ENCODE data around the gene SORBS2. TPM values are rescaled to one million over a fixed set of nuclear protein-coding genes. Genes with fewer than 3 reads are reported as not detected.

SORBS2 gene
- total RNA-seq, 1 experiment from 2014 or later = 9.7 TPM

- no peak overlapping the region for H2BK5ac ChIP-seq (ENCODE audit: insufficient read length, low read length)
- Mint-ChIP-seq H3K27ac (no peak overlapping the region), H3K36me3 (ENCODE audit: insufficient read depth in 1 of 3, low read depth in 3 of 3) (no peaks in the 10 kb centered on the region), H3K4me1 (peaks cover 31 to 42% of the 10 kb centered on the region in 2 experiments), H3K4me3 (no peak overlapping the region), H3K27me3 (ENCODE audit: low read depth) (no peaks in the 10 kb centered on the region), H3K9me3 (no peaks in the 10 kb centered on the region)
- H4K20me1 ChIP-seq (ENCODE audit: control insufficient read depth, insufficient read depth, insufficient read length) = no peaks in the 10 kb centered on the region
- no peak overlapping the region for H2BK15ac ChIP-seq (ENCODE audit: low read depth, low read length)
- no peak overlapping the region for H2BK20ac ChIP-seq (ENCODE audit: low read depth, low read length, poor library complexity, severe bottlenecking)
- no peak overlapping the region for H3K4me2 ChIP-seq (ENCODE audit: insufficient read depth, insufficient read length, low read length)
- no peak for TF ChIP-seq CTCF (conservative IDR thresholded peaks at IDR 0.05)
- no peaks in the 10 kb centered on the region for H3K27me3 ChIP-seq (ENCODE audit: insufficient read depth, low read length)
- H3K23ac ChIP-seq (ENCODE audit: insufficient read length, low read depth, low read length) = no peak overlapping the region
- H3K18ac ChIP-seq (ENCODE audit: insufficient read length, low read depth, low read length) = no peak overlapping the region
- no peak overlapping the region for H4K5ac ChIP-seq (ENCODE audit: insufficient read length, low read depth, low read length)
- H3K56ac ChIP-seq (ENCODE audit: insufficient read length, low read depth, low read length) = no peak overlapping the region
- H2BK12ac ChIP-seq (ENCODE audit: insufficient read length, low read depth, low read length) = no peak overlapping the region
- H3K79me1 ChIP-seq (ENCODE audit: insufficient read depth, low read depth, low read length, poor library complexity, severe bottlenecking) = no peaks in the 10 kb centered on the region
- no peaks in the 10 kb centered on the region for H3K79me2 ChIP-seq (ENCODE audit: insufficient read depth, low read length)
- no peak overlapping the region for H3K27ac ChIP-seq (ENCODE audit: insufficient read length, low read depth, low read length)
- H3K23me2 ChIP-seq (ENCODE audit: insufficient read length, low read depth, low read length, poor library complexity, severe bottlenecking) = no peaks in the 10 kb centered on the region
- H4K91ac ChIP-seq (ENCODE audit: insufficient read length, low read depth, low read length) = no peak overlapping the region
- no peak for DNase-seq
- H2AFZ ChIP-seq (ENCODE audit: low read length) = no peak overlapping the region
- no peak overlapping the region for H3K4ac ChIP-seq (ENCODE audit: low read depth, low read length)
- no peaks in the 10 kb centered on the region for H3K4me1 ChIP-seq (ENCODE audit: insufficient read depth, low read length)
- H2AK5ac ChIP-seq (ENCODE audit: insufficient read length, low read length) = no peak overlapping the region
- H3K9me3 ChIP-seq (ENCODE audit: control insufficient read depth, low read depth, low read length) = no peaks in the 10 kb centered on the region
- H3K14ac ChIP-seq (ENCODE audit: insufficient read depth, low read length) = no peak overlapping the region
- no peak overlapping the region for H4K8ac ChIP-seq (replicated peaks; ENCODE audit: insufficient read length, low read depth, low read length)
- no peak overlapping the region for H3K9ac ChIP-seq (ENCODE audit: extremely low read depth, insufficient read length, low read length)
- no peak overlapping the region for H2BK120ac ChIP-seq (ENCODE audit: low read depth, low read length, poor library complexity, severe bottlenecking)
- H3T11ph ChIP-seq (ENCODE audit: low read length) = no peak overlapping the region
Measured at GRCh38 chr4:185782523-185782922, 29.5 kb downstream of the SORBS2 start.
